SH-SY5Y (cell line): Measurements from ENCODE around the gene LMBR1.

Experiments used
- GATA2 ChIP-seq: IDR thresholded peaks from 2 replicates; pipeline ENCODE4 v1.6.1; 2011; ENCODE audit warnings: mild to moderate bottlenecking, low read depth, low read length
- GATA3 ChIP-seq: IDR thresholded peaks from 2 replicates; pipeline ENCODE4 v1.6.1; 2011; ENCODE audit warnings: low read depth, mild to moderate bottlenecking, low read length, moderate library complexity

GRCh38 chr7:156918635-156919034 is 25.7 kb upstream of the LMBR1 start:
- no peak for TF ChIP-seq GATA3
- no peak for TF ChIP-seq GATA2
